A673 (cell line): ENCODE measurements around the gene MFN2. TPM values are rescaled to one million over a fixed set of nuclear protein-coding genes. Genes with fewer than 3 reads are reported as not detected.

Source experiments
- BruUV-seq: library from RNA; stranded (reverse); fragments of 400-500 nt; replicated peaks from 2 replicates; lab custom pipeline; 2021; lab: Mats Ljungman, UMichigan
- CTCF ChIA-PET: fragments of 300-600 bp; sonication (Branson Sonifier 250); formaldehyde crosslinking; loops from one replicate; lab custom pipeline; 2022; ENCODE audit warnings: antibody characterized with exemption; lab: Charles Lee
- POLR2A ChIA-PET: fragments of 300-600 bp; sonication (Branson Sonifier 250); formaldehyde crosslinking; loops from one replicate; lab custom pipeline; 2022; ENCODE audit warnings: antibody characterized with exemption; ENCODE audit not compliant: low non-redundant PET; lab: Charles Lee
- DNase-seq: peaks from one replicate; pipeline ENCODE4 v3.0.0-alpha.2; 2015; ENCODE audit warnings: low spot score
- H3K27ac ChIP-seq: fragments of 200-600 bp; sonication (generic); 2 replicates; pipeline ENCODE4 v1.5.1; 2016; ENCODE audit warnings: mixed run types, low read depth, mild to moderate bottlenecking, mixed read lengths, antibody characterized with exemption, low read length; ENCODE audit not compliant: poor library complexity, severe bottlenecking
- H3K27me3 ChIP-seq: fragments of 200-600 bp; sonication (generic); replicated peaks from 2 replicates; pipeline ENCODE4 v1.6.1; 2017; ENCODE audit warnings: mixed run types, low read depth, mild to moderate bottlenecking, mixed read lengths, antibody characterized with exemption, low read length; ENCODE audit not compliant: insufficient read depth, poor library complexity
- H3K36me3 ChIP-seq: fragments of 200-600 bp; sonication (generic); 2 replicates; pipeline ENCODE4 v1.6.1; 2016; ENCODE audit warnings: mixed run types, mild to moderate bottlenecking, mixed read lengths, antibody characterized with exemption, low read length; ENCODE audit not compliant: insufficient read depth, poor library complexity, severe bottlenecking
- H3K4me1 ChIP-seq: fragments of 200-600 bp; sonication (generic); 2 replicates; pipeline ENCODE4 v1.6.1; 2017; ENCODE audit warnings: mixed run types, mild to moderate bottlenecking, mixed read lengths, antibody characterized with exemption, low read length; ENCODE audit not compliant: insufficient read depth, poor library complexity, severe bottlenecking
- H3K4me3 ChIP-seq: fragments of 200-600 bp; sonication (generic); 2 replicates; pipeline ENCODE4 v1.5.1; 2016; ENCODE audit warnings: low read depth, mixed run types, mild to moderate bottlenecking, mixed read lengths, low read length; ENCODE audit not compliant: poor library complexity, severe bottlenecking
- H3K9me3 ChIP-seq: fragments of 200-600 bp; sonication (generic); 2 replicates; pipeline ENCODE4 v1.6.1; 2016; ENCODE audit warnings: mixed run types, low read depth, mild to moderate bottlenecking, mixed read lengths, antibody characterized with exemption, low read length; ENCODE audit not compliant: poor library complexity, severe bottlenecking
- EZH2 ChIP-seq: fragments of 200-600 bp; sonication (generic); IDR thresholded peaks from 2 replicates; pipeline ENCODE4 v1.6.1; 2017; ENCODE audit warnings: borderline replicate concordance, low read depth, mild to moderate bottlenecking, mixed read lengths, antibody characterized with exemption, low read length; ENCODE audit not compliant: poor library complexity, severe bottlenecking
- intact Hi-C: fragments of 100-400 bp; cut with micrococcal nuclease; formaldehyde crosslinking; loops from one replicate; pipeline ENCODE4 v1.10.0; 2022; ENCODE audit not compliant: unreplicated experiment
- total RNA-seq: library from RNA; stranded (reverse); gene quantifications from 2 replicates; pipeline ENCODE4 v1.2.3, GENCODE V29; 2021
- TF ChIP-seq, protein P1 (sequence below): fragments of 300-800, 200-600 bp; sonication (generic); conservative IDR thresholded peaks from 2 replicates; pipeline ENCODE4 v1.5.1; 2017; ENCODE audit warnings: low read depth, mild to moderate bottlenecking, antibody characterized with exemption, low read length, moderate library complexity, mixed read lengths

The MFN2 gene
- total RNA-seq, 1 experiment from 2014 or later, result 160 TPM

- DNase-seq, result no peak
- Histone ChIP-seq H3K27ac (no peak overlapping the region), H3K27me3 (no peaks in the 10 kb centered on the region), H3K4me1 (no peaks in the 10 kb centered on the region), H3K36me3 (peaks cover 25% of the 10 kb centered on the region), H3K9me3 (no peaks in the 10 kb centered on the region), H3K4me3 (no peak overlapping the region)
- ChIA-PET CTCF (no interaction called here), POLR2A (interaction anchor here (0.5 kb wide), 1 partner anchor 55 kb away, joined by 3 read pairs; no protein-coding TSS in a partner anchor)
- intact Hi-C loops, result no loop called here
- no TSS peak for BruUV-seq
- TF ChIP-seq EZH2, result no peak
- TF ChIP-seq, protein P1, sequence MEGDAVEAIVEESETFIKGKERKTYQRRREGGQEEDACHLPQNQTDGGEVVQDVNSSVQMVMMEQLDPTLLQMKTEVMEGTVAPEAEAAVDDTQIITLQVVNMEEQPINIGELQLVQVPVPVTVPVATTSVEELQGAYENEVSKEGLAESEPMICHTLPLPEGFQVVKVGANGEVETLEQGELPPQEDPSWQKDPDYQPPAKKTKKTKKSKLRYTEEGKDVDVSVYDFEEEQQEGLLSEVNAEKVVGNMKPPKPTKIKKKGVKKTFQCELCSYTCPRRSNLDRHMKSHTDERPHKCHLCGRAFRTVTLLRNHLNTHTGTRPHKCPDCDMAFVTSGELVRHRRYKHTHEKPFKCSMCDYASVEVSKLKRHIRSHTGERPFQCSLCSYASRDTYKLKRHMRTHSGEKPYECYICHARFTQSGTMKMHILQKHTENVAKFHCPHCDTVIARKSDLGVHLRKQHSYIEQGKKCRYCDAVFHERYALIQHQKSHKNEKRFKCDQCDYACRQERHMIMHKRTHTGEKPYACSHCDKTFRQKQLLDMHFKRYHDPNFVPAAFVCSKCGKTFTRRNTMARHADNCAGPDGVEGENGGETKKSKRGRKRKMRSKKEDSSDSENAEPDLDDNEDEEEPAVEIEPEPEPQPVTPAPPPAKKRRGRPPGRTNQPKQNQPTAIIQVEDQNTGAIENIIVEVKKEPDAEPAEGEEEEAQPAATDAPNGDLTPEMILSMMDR, result no peak
These were observed 9.6 kb upstream of the MFN2 start for GRCh38 chr1:11970441-11971185.

DNA sequence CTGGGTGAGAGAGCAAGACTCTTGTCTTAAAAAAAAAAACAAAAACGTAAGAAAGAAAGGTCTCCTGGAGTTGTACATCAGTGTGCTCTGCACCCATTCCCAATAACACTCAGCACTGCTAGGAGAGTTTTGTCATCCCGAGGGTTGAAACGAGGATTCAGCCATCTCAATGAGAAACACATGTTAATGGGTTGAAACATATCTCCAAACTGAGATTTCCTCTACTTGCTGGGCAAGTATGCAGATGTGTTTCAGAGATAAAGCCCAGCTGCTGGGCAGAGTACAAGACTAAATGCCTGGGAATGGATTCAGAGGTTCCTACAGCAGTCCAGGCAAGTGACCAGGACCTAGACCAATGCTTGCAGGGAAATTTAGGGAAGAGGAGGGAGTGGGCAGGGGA lies 2.6 kb upstream of the MFN2 start:
- DNase-seq, result no peak
- H3K4me3 ChIP-seq, result no peak overlapping the region
- CTCF ChIA-PET, result no interaction called here
- H3K9me3 ChIP-seq, result no peaks in the 10 kb centered on the region
- no peaks in the 10 kb centered on the region for H3K27me3 ChIP-seq
- no peak for TF ChIP-seq EZH2
- TF ChIP-seq, protein P1, result no peak
- intact Hi-C loops, result no loop called here
- BruUV-seq, result no TSS peak
- POLR2A ChIA-PET, result no interaction called here
- peaks cover 21% of the 10 kb centered on the region for H3K36me3 ChIP-seq
- peaks cover 11% of the 10 kb centered on the region for H3K4me1 ChIP-seq
- no peak overlapping the region for H3K27ac ChIP-seq

DNA sequence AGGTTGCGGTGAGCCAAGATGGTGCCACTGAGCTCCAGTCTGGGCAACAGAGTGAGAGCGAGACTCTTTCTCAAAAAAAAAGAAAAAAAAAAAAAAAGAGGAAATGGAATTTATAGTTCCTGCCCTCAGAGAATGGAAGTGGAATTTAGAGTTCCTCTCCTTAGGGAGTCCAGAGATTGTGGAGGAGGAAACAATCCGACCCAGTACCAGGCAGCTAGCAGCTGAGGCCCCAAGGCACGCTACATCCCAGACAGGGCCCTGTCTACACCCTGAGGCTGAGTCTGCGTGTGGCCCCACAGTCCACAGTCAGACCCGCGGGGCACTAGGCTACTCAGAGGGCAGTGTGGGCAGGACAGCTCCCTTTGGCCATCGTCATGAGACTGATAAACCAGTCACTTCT lies 1.9 kb upstream of the MFN2 start:
- H3K9me3 ChIP-seq, result no peaks in the 10 kb centered on the region
- no peak overlapping the region for H3K27ac ChIP-seq
- ChIA-PET POLR2A (interaction anchor here (0.6 kb wide), 1 partner anchor 302 kb away, joined by 14 read pairs; no protein-coding TSS in a partner anchor), CTCF (no interaction called here)
- no TSS peak for BruUV-seq
- H3K36me3 ChIP-seq, result peaks cover 22% of the 10 kb centered on the region
- TF ChIP-seq, protein P1, result no peak
- TF ChIP-seq EZH2, result no peak
- no peaks in the 10 kb centered on the region for H3K27me3 ChIP-seq
- intact Hi-C loops, result no loop called here
- peaks cover 14% of the 10 kb centered on the region for H3K4me1 ChIP-seq
- peak; percentile 25 for DNase-seq
- no peak overlapping the region for H3K4me3 ChIP-seq
